Measurements from ENCODE around the gene SLC29A3. TPM values are rescaled to one million over a fixed set of nuclear protein-coding genes. Genes with fewer than 3 reads are reported as not detected.
"Not testable (repeated sequence)": the region's sequence is repeated elsewhere in the genome, so short reads cannot be mapped to it uniquely, and the experiment has no call there.

SLC29A3 gene
- total and polyA plus RNA-seq, 2 of the 8 experiments (the other 6 are each of a cell fraction or from before 2014, with no cell fraction given), result 14.0 to 24.6 TPM

DNA sequence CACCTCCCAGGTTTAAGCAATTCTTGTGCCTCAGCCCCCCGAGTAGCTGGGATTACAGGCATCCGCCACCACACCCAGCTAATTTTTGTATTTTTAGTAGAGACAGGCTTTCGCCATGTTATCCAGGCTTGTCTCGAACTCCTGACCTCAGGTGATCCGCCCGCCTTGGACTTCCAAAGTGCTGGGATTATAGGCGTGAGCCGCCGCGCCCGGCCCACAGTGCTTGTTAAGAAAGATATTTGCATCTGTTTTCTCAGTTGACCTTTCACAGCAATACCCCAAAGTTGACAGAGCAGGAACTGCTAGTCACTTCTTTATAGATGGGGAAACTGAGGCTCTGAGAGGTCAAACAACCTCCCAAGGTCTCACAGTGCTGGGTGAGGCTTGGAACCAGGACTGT, 46.1 kb upstream of the SLC29A3 start:
- H4K20me1 ChIP-seq (replicated peaks in 1 of 2; ENCODE audit: control insufficient read depth in 1 of 2, insufficient read depth in 2 of 2, low read length in 2 of 2), result not testable (repeated sequence)
- CTCF ChIA-PET (ENCODE audit: partially characterized antibody), result interaction anchor here (0.8 to 11.1 kb wide), 4 partner anchors 9 to 369 kb away, joined by 3 to 175 read pairs (median 4); no protein-coding TSS in a partner anchor

More for the DNA sequence above, 46.1 kb upstream of the SLC29A3 start:
- H2BK15ac ChIP-seq (ENCODE audit: low read length); H3K23ac ChIP-seq (ENCODE audit: insufficient read length); H2BK5ac ChIP-seq (ENCODE audit: low read depth, low read length); H4K8ac ChIP-seq (ENCODE audit: extremely low read depth, insufficient read depth, low read length); H4K91ac ChIP-seq (replicated peaks; ENCODE audit: insufficient read length, low read length); H2AFZ ChIP-seq (ENCODE audit: low read length); H3K4me2 ChIP-seq (ENCODE audit: insufficient read depth in 1 of 2, low read depth in 2 of 2, low read length in 2 of 2); FAIRE-seq; H2AK5ac ChIP-seq (ENCODE audit: low read depth, low read length); DNase-seq (ENCODE audit: low read depth in 1 of 2, low spot score in 2 of 2); H3K56ac ChIP-seq (replicated peaks; ENCODE audit: insufficient read length, low read depth, low read length); H3K14ac ChIP-seq (ENCODE audit: insufficient read length); H2BK120ac ChIP-seq (replicated peaks; ENCODE audit: low read depth, low read length); H3K23me2 ChIP-seq (ENCODE audit: low read depth, low read length); H3K9ac ChIP-seq (replicated peaks in 1 of 4; ENCODE audit: extremely low read depth in 1 of 4, low read depth in 3 of 4, low read length in 3 of 4); H2BK20ac ChIP-seq (ENCODE audit: low read length); H3K4ac ChIP-seq (replicated peaks; ENCODE audit: insufficient read length, low read depth, low read length); H3K27ac ChIP-seq (ENCODE audit: low read depth, low read length); H4K5ac ChIP-seq (ENCODE audit: insufficient read length, low read depth, low read length); H3K4me3 ChIP-seq (ENCODE audit: extremely low read depth in 1 of 4, insufficient read depth in 2 of 4, low read depth in 3 of 4, low read length in 4 of 4); H2BK12ac ChIP-seq (ENCODE audit: low read depth, low read length); H3K36me3 ChIP-seq (ENCODE audit: control insufficient read depth in 2 of 4, insufficient read depth in 4 of 4, low read length in 3 of 4); H3K18ac ChIP-seq (ENCODE audit: extremely low read depth, low read length); H3K9me3 ChIP-seq (ENCODE audit: insufficient read depth in 2 of 2, low read depth in 1 of 2, low read length in 1 of 2); POLR2A ChIA-PET (ENCODE audit: partially characterized antibody); H3K27me3 ChIP-seq (replicated peaks in 1 of 4; ENCODE audit: control insufficient read depth in 3 of 4, extremely low read depth in 1 of 4, insufficient read depth in 3 of 4, low read length in 3 of 4): not testable (repeated sequence)
- Histone ChIP-seq H3K79me2 (ENCODE audit: control insufficient read depth in 1 of 2, insufficient read depth in 2 of 2, low read length in 2 of 2) (peaks cover 0 to 28% of the 10 kb centered on the region in 2 experiments; a peak in 2 of 4 replicates), H3K4me1 (replicated peaks in 1 of 4; ENCODE audit: control insufficient read depth in 3 of 4, insufficient read depth in 4 of 4, low read length in 3 of 4) (peaks cover 0 to 35% (median 28%) of the 10 kb centered on the region in 4 experiments; a peak in 6 of 7 replicates), H3K79me1 (ENCODE audit: low read depth, low read length) (peaks cover 12% of the 10 kb centered on the region; the same call in 1 of the 2 replicates)
- WGBS, 2 experiments (ENCODE audit: extremely low coverage in 1 of 2, insufficient coverage in 1 of 2, insufficient read length in 1 of 2, insufficient replicate concordance in 2 of 2, low coverage in 1 of 2, low lambda C conversion rate in 2 of 2, missing lambda C conversion rate in 1 of 2), result 83% methylated on average over 11 of the region's 11 CpGs; no CpG with 5 or more reads in 1 of the 2 experiments

Data from H1 (cell line).